Esophagus squamous epithelium (tissue), 5 donors: ENCODE data around the gene PNRC1. TPM values are rescaled to one million over a fixed set of nuclear protein-coding genes. Genes with fewer than 3 reads are reported as not detected.
A peak's percentile ranks its signal among the peaks of the same experiment; 100 is the strongest.

Experiments
- DNase-seq: peaks from one replicate; lab custom pipeline; 2025; lab: John Stamatoyannopoulos, UW
- H3K27ac ChIP-seq, 4 donors: fragments of 200-600 bp; sonication (generic); one replicate each; pipeline ENCODE4 v1.5.1; 2016 to 2019; ENCODE audit warnings: mild to moderate bottlenecking in 1 of 4
- H3K27me3 ChIP-seq, 4 donors: fragments of 200-600 bp; sonication (generic); 1 replicate in 3 of 4; 2 replicates in 1 of 4; pipeline versions ENCODE4 v1.5.1 to v1.6.0; 2017 to 2021; ENCODE audit warnings: antibody characterized with exemption in 1 of 4
- H3K36me3 ChIP-seq, 3 donors: fragments of 200-600 bp; sonication (generic); one replicate each; pipeline ENCODE4 v1.5.1; 2016 to 2019
- H3K4me1 ChIP-seq, 3 donors: fragments of 200-600 bp; sonication (generic); one replicate each; pipeline ENCODE4 v1.5.1; 2017 to 2019
- H3K4me3 ChIP-seq, 4 donors: fragments of 200-600 bp; sonication (generic); 1 replicate in 3 of 4; 2 replicates in 1 of 4; pipeline ENCODE4 v1.5.1; 2016 to 2019; ENCODE audit warnings: mild to moderate bottlenecking in 2 of 4, moderate library complexity in 1 of 4
- H3K9me3 ChIP-seq, 3 donors: fragments of 200-600 bp; sonication (generic); one replicate each; pipeline ENCODE4 v1.5.1; 2016 to 2019
- CTCF ChIP-seq, 6 experiments: fragments of 450-650 bp in 4 of 6; fragments of 200-600 bp in 2 of 6; sonication (generic) in 2 of 6; IDR thresholded peaks; one replicate each; pipeline ENCODE4 v1.5.1; 2016 to 2019; ENCODE audit warnings: antibody characterized with exemption in 6 of 6, mild to moderate bottlenecking in 4 of 6, moderate library complexity in 4 of 6
- POLR2A ChIP-seq, 4 donors: fragments of 450-650 bp; IDR thresholded peaks; one replicate each; pipeline ENCODE4 v1.6.1; 2017; ENCODE audit warnings: antibody characterized with exemption in 4 of 4, mild to moderate bottlenecking in 4 of 4, moderate library complexity in 3 of 4
- WGBS, 2 donors: methylation state at CpG; one replicate each; pipeline ENCODE4 v1.1.5; 2018; 5-methylcytosine and 5-hydroxymethylcytosine counted together
- intact Hi-C: fragments of 100-400 bp; cut with DNase I; formaldehyde crosslinking; loops from one replicate; pipeline ENCODE4 v1.15.0; 2022
- total RNA-seq, 4 donors: library from RNA; depleted of rRNA; stranded (reverse); fragments of >200 nt; gene quantifications; one replicate each; pipeline ENCODE4 v1.1.0, GENCODE V29; 2016
- donor health status: DM: yes; HTN: yes; CAD: no.

PNRC1 gene
- total RNA-seq, 4 donors from 2014 or later, result 55.0 to 168 (median 85.4) TPM

- no peak for DNase-seq
- H3K9me3 ChIP-seq, result no peaks in the 10 kb centered on the region
- H3K4me1 ChIP-seq, result peaks cover 13 to 57% (median 31%) of the 10 kb centered on the region in 3 donors
- peak overlapping the region; percentile 98 to 100 (median 100) for H3K27ac ChIP-seq
- TF ChIP-seq POLR2A (IDR thresholded peaks at IDR 0.05) (no peak), CTCF (IDR thresholded peaks at IDR 0.05) (no peak)
- H3K27me3 ChIP-seq, result no peaks in the 10 kb centered on the region
- WGBS, 2 donors, result 0% methylated on average over 9 of the region's 9 CpGs
- intact Hi-C loops, result no loop called here
- H3K4me3 ChIP-seq, result peak overlapping the region; percentile 92 to 100 (median 96)
- peaks cover 0 to 27% (median 11%) of the 10 kb centered on the region in 3 donors for H3K36me3 ChIP-seq
These were observed 1.9 kb downstream of the PNRC1 start for GRCh38 chr6:89082486-89082891.

- Histone ChIP-seq H3K4me1 (peaks cover 13 to 51% (median 24%) of the 10 kb centered on the region in 3 donors), H3K4me3 (peak overlapping the region in 1 of 4 donors; percentile 99), H3K27ac (no peak overlapping the region), H3K36me3 (peaks cover 0 to 27% (median 11%) of the 10 kb centered on the region in 3 donors), H3K27me3 (no peaks in the 10 kb centered on the region), H3K9me3 (no peaks in the 10 kb centered on the region)
- no peak for DNase-seq
- TF ChIP-seq POLR2A (IDR thresholded peaks at IDR 0.05) (no peak), CTCF (IDR thresholded peaks at IDR 0.05) (no peak)
- intact Hi-C loops, result no loop called here
These were observed 4.0 kb downstream of the PNRC1 start for GRCh38 chr6:89084542-89084941.

- Histone ChIP-seq H3K36me3 (peaks cover 0 to 27% (median 11%) of the 10 kb centered on the region in 3 donors), H3K27ac (no peak overlapping the region), H3K27me3 (no peaks in the 10 kb centered on the region), H3K4me3 (peak overlapping the region in 1 of 4 donors; percentile 99), H3K4me1 (peaks cover 13 to 51% (median 24%) of the 10 kb centered on the region in 3 donors), H3K9me3 (no peaks in the 10 kb centered on the region)
- 47 to 49% methylated on average over 3 of the region's 3 CpGs for WGBS, 2 donors
- intact Hi-C loops, result no loop called here
- no peak for TF ChIP-seq CTCF (IDR thresholded peaks at IDR 0.05)
- no peak for TF ChIP-seq POLR2A (IDR thresholded peaks at IDR 0.05)
- DNase-seq, result no peak
These were observed 4.4 kb downstream of the PNRC1 start for GRCh38 chr6:89084954-89085353.

GRCh38 chr6:89085409-89086205, 5.1 kb downstream of the PNRC1 start:
- no peak overlapping the region for H3K4me3 ChIP-seq
- DNase-seq, result no peak
- no peak overlapping the region for H3K27ac ChIP-seq
- H3K36me3 ChIP-seq, result peaks cover 0 to 27% (median 11%) of the 10 kb centered on the region in 3 donors
- TF ChIP-seq CTCF (IDR thresholded peaks at IDR 0.05) (no peak), POLR2A (IDR thresholded peaks at IDR 0.05) (no peak)
- peaks cover 13 to 51% (median 24%) of the 10 kb centered on the region in 3 donors for H3K4me1 ChIP-seq
- intact Hi-C loops, result no loop called here
- WGBS, 2 donors, result 88 to 94% methylated on average over 12 of the region's 12 CpGs
- no peaks in the 10 kb centered on the region for H3K9me3 ChIP-seq
- H3K27me3 ChIP-seq, result no peaks in the 10 kb centered on the region

GRCh38 chr6:89087881-89088280, 7.3 kb downstream of the PNRC1 start:
- DNase-seq, result no peak
- Histone ChIP-seq H3K27ac (no peak overlapping the region), H3K4me3 (no peak overlapping the region), H3K9me3 (no peaks in the 10 kb centered on the region), H3K36me3 (peaks cover 0 to 27% (median 11%) of the 10 kb centered on the region in 3 donors), H3K27me3 (no peaks in the 10 kb centered on the region), H3K4me1 (peaks cover 12 to 50% (median 24%) of the 10 kb centered on the region in 3 donors)
- intact Hi-C loops, result no loop called here
- TF ChIP-seq CTCF (IDR thresholded peaks at IDR 0.05), result no peak
- no peak for TF ChIP-seq POLR2A (IDR thresholded peaks at IDR 0.05)
- WGBS, 2 donors, result 46 to 92% methylated on average over 1 of the region's 1 CpG
